Sigmoid colon (tissue), 4 donors: Measurements from ENCODE around the gene SPOCK1.

Source experiments
- CTCF ChIP-seq, 4 experiments: fragments of 450-650 bp in 3 of 4; fragments of 200-600 bp in 1 of 4; IDR thresholded peaks; one replicate each; pipeline ENCODE4 v1.5.1; 2016 to 2019; ENCODE audit warnings: antibody characterized with exemption in 4 of 4, mild to moderate bottlenecking in 3 of 4, moderate library complexity in 2 of 4
- EP300 ChIP-seq, 4 donors: sonication (generic); formaldehyde crosslinking; IDR thresholded peaks; one replicate each; pipeline ENCODE4 v1.6.1; 2017; ENCODE audit warnings: antibody characterized with exemption in 4 of 4
- POLR2A ChIP-seq, 2 donors: fragments of 450-650 bp; IDR thresholded peaks; one replicate each; pipeline ENCODE4 v1.6.1; 2016; ENCODE audit warnings: antibody characterized with exemption in 2 of 2, mild to moderate bottlenecking in 2 of 2, moderate library complexity in 2 of 2
- POLR2AphosphoS5 ChIP-seq, 4 donors: sonication (generic); formaldehyde crosslinking; IDR thresholded peaks; one replicate each; pipeline ENCODE4 v1.6.1; 2017; ENCODE audit warnings: antibody characterized with exemption in 4 of 4

- TF ChIP-seq CTCF (IDR thresholded peaks at IDR 0.05) (no peak), EP300 (IDR thresholded peaks at IDR 0.05) (no peak), POLR2A (IDR thresholded peaks at IDR 0.05) (no peak), POLR2AphosphoS5 (IDR thresholded peaks at IDR 0.05) (no peak)
Measured at GRCh38 chr5:137273511-137273910, 225.6 kb downstream of the SPOCK1 start.
